ENCODE data around the gene WFIKKN2. TPM values are rescaled to one million over a fixed set of nuclear protein-coding genes. Genes with fewer than 3 reads are reported as not detected.

Gene WFIKKN2
- total and polyA plus RNA-seq, 5 donors from 2014 or later: not detected

GRCh38 chr17:50890675-50891516 lies 55.5 kb downstream of the WFIKKN2 start:
- no peaks in the 10 kb centered on the region for H3K27me3 Mint-ChIP-seq
- ATAC-seq (ENCODE audit: low read depth in 2 of 2): no peak
- DNase-seq: no peak
- no peak overlapping the region for H3K27ac ChIP-seq (ENCODE audit: insufficient read depth, low read length, poor library complexity, severe bottlenecking)
- no peak overlapping the region for H3K4me3 ChIP-seq (ENCODE audit: low read depth, low read length)
- H3K27me3 ChIP-seq (ENCODE audit: control insufficient read depth, insufficient read depth, low read length): no peaks in the 10 kb centered on the region
- peaks cover 15% of the 10 kb centered on the region for H3K4me1 ChIP-seq (ENCODE audit: control insufficient read depth, insufficient read depth, low read length, poor library complexity, severe bottlenecking)
- H3K4me1 Mint-ChIP-seq: peaks cover 0 to 25% (median 14%) of the 10 kb centered on the region in 4 donors
- H3K36me3 Mint-ChIP-seq: no peaks in the 10 kb centered on the region
- no peak overlapping the region for H3K4me3 Mint-ChIP-seq
- no peaks in the 10 kb centered on the region for H3K9me3 ChIP-seq (ENCODE audit: control insufficient read depth in 2 of 2, low read length in 2 of 2)
- H3K9me3 Mint-ChIP-seq: no peaks in the 10 kb centered on the region
- H3K27ac Mint-ChIP-seq: peak overlapping the region in 1 of 3 donors; percentile 28
- H3K36me3 ChIP-seq (ENCODE audit: control insufficient read depth, insufficient read depth, low read length): no peaks in the 10 kb centered on the region

- H3K4me1 Mint-ChIP-seq: peaks cover 0 to 18% (median 11%) of the 10 kb centered on the region in 4 donors
- no peaks in the 10 kb centered on the region for H3K27me3 ChIP-seq (ENCODE audit: control insufficient read depth, insufficient read depth, low read length)
- H3K9me3 Mint-ChIP-seq: no peaks in the 10 kb centered on the region
- no peak overlapping the region for H3K4me3 ChIP-seq (ENCODE audit: low read depth, low read length)
- no peaks in the 10 kb centered on the region for H3K9me3 ChIP-seq (ENCODE audit: control insufficient read depth in 2 of 2, low read length in 2 of 2)
- H3K27ac Mint-ChIP-seq: no peak overlapping the region
- H3K36me3 Mint-ChIP-seq: no peaks in the 10 kb centered on the region
- H3K27me3 Mint-ChIP-seq: no peaks in the 10 kb centered on the region
- H3K27ac ChIP-seq (ENCODE audit: insufficient read depth, low read length, poor library complexity, severe bottlenecking): no peak overlapping the region
- ATAC-seq (ENCODE audit: low read depth in 2 of 2): no peak
- peaks cover 15% of the 10 kb centered on the region for H3K4me1 ChIP-seq (ENCODE audit: control insufficient read depth, insufficient read depth, low read length, poor library complexity, severe bottlenecking)
- H3K36me3 ChIP-seq (ENCODE audit: control insufficient read depth, insufficient read depth, low read length): no peaks in the 10 kb centered on the region
- no peak for DNase-seq
- H3K4me3 Mint-ChIP-seq: no peak overlapping the region
Observed at GRCh38 chr17:50891577-50891989, 56.2 kb downstream of the WFIKKN2 start.

Other genes starting within 250 kb of the WFIKKN2 start
- gene ABCC3, start 200.7 kb upstream of the WFIKKN2 start, total RNA-seq: 3.3 TPM
- under 1 TPM in 1 of 4 donors, not detected in 3; 0.02 TPM for gene ABCC3, start 200.7 kb upstream of the WFIKKN2 start, polyA plus RNA-seq
- 24.0 TPM for gene ANKRD40, start 127.7 kb upstream of the WFIKKN2 start, total RNA-seq
- 1 to 10 TPM; 3.8 to 5.7 (median 4.5) TPM for gene ANKRD40, start 127.7 kb upstream of the WFIKKN2 start, polyA plus RNA-seq
- gene LUC7L3, start 116.0 kb upstream of the WFIKKN2 start, total RNA-seq: 143 TPM
- gene LUC7L3, start 116.0 kb upstream of the WFIKKN2 start, polyA plus RNA-seq: 10 to 100 TPM; 44.9 to 54.0 (median 48.9) TPM
- not detected for gene ANKRD40CL, start 68.1 kb upstream of the WFIKKN2 start, total RNA-seq
- gene ANKRD40CL, start 68.1 kb upstream of the WFIKKN2 start, polyA plus RNA-seq: not detected
- 254 TPM for gene TOB1, start 30.8 kb downstream of the WFIKKN2 start, total RNA-seq
- 10 to 100 TPM; 30.7 to 60.7 (median 36.3) TPM for gene TOB1, start 30.8 kb downstream of the WFIKKN2 start, polyA plus RNA-seq

Data from CD4-positive, CD25-positive, alpha-beta regulatory T cell (primary cell).